ENCODE results near the gene RSPO4.

The RSPO4 gene

GRCh38 chr20:997486-997885, 4.6 kb downstream of the RSPO4 start:
- Histone ChIP-seq H3K36me3 (replicated peaks; ENCODE audit: insufficient read depth, low read length) (no peaks in the 10 kb centered on the region), H2AFZ (ENCODE audit: low read length) (no peak overlapping the region), H4K20me1 (ENCODE audit: insufficient read depth, low read length) (no peaks in the 10 kb centered on the region)

DNA sequence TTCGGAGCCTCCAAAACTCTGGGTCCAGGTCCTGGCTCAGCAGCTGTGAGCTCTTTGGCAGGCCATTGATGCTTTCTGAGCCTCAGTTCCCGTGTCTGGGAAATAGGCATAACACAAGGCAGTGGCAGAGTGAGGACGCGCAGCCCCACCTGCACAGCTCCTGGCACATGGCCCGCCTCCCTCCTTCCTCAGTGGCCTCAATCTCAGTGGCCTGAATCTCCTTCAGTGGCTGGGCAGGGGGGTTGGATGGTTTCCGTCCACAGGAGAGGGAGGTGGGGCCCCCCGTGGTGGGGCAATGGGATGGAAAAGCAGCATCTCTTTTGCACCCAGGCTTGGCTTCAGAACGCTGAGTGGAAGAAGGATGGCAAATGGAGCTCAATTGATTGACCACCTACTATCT, 5.1 kb downstream of the RSPO4 start:
- Histone ChIP-seq H3K4me3 (ENCODE audit: low read length) (no peak overlapping the region), H4K20me1 (ENCODE audit: insufficient read depth, low read length) (no peaks in the 10 kb centered on the region), H3F3A (ENCODE audit: insufficient read depth, low read length) (no peaks in the 10 kb centered on the region), H3K27ac (ENCODE audit: low read length) (no peak overlapping the region), H3K9me2 (replicated peaks; ENCODE audit: insufficient read depth, low read length) (no peaks in the 10 kb centered on the region), H3K9ac (ENCODE audit: low read length) (no peak overlapping the region), H3K9me3 (replicated peaks; ENCODE audit: insufficient read depth, low read length) (no peaks in the 10 kb centered on the region), H3K79me2 (ENCODE audit: low read length) (no peaks in the 10 kb centered on the region), H3K27me3 (replicated peaks; ENCODE audit: insufficient read depth, low read length) (no peaks in the 10 kb centered on the region), H2AFZ (ENCODE audit: low read length) (no peak overlapping the region), H3K4me2 (ENCODE audit: low read depth, low read length) (no peak overlapping the region), H3K36me3 (replicated peaks; ENCODE audit: insufficient read depth, low read length) (no peaks in the 10 kb centered on the region), H3K4me1 (ENCODE audit: low read length) (no peaks in the 10 kb centered on the region)
- TF ChIP-seq EZH2 (optimal IDR thresholded peaks at IDR 0.05; ENCODE audit: low read depth, low read length) = no peak
- TF ChIP-seq CTCF (IDR thresholded peaks at IDR 0.05; ENCODE audit: low read length) = no peak
- DNase-seq = no peak

More at GRCh38 chr20:997486-997885, 4.6 kb downstream of the RSPO4 start:
- Histone ChIP-seq H3K27me3 (replicated peaks; ENCODE audit: insufficient read depth, low read length) (no peaks in the 10 kb centered on the region), H3K9ac (ENCODE audit: low read length) (no peak overlapping the region), H3K4me1 (ENCODE audit: low read length) (no peaks in the 10 kb centered on the region), H3K27ac (ENCODE audit: low read length) (no peak overlapping the region), H3F3A (ENCODE audit: insufficient read depth, low read length) (no peaks in the 10 kb centered on the region), H3K9me2 (replicated peaks; ENCODE audit: insufficient read depth, low read length) (no peaks in the 10 kb centered on the region), H3K4me3 (ENCODE audit: low read length) (no peak overlapping the region), H3K4me2 (ENCODE audit: low read depth, low read length) (no peak overlapping the region), H3K9me3 (replicated peaks; ENCODE audit: insufficient read depth, low read length) (no peaks in the 10 kb centered on the region), H3K79me2 (ENCODE audit: low read length) (no peaks in the 10 kb centered on the region)
- TF ChIP-seq EZH2 (optimal IDR thresholded peaks at IDR 0.05; ENCODE audit: low read depth, low read length) (no peak), CTCF (IDR thresholded peaks at IDR 0.05; ENCODE audit: low read length) (no peak), EZH2phosphoT487 (IDR thresholded peaks at IDR 0.05; ENCODE audit: low read length) (no peak)
- DNase-seq = no peak

DNA sequence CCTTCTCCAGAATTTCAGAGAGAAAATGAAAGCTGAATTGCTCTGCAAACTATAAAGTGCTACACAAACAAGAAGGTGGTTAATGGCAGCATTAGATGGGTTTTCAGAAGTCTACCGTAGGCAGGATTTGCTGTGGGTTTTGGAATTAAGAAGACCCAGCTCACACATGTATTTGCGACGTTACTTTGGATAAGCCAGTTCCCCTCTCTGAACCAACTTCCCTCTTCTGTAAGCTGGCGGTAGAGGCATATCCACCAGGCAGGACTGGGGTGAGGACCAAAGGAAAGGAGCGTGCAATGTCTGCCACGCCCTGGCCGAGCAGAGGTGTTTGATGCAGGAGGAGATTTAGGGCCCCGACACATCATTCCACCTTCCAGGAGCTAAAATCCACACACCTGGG, 6.9 kb downstream of the RSPO4 start:
- Histone ChIP-seq H3K27me3 (replicated peaks; ENCODE audit: insufficient read depth, low read length) (no peaks in the 10 kb centered on the region; the same call in 1 of the 2 replicates), H4K20me1 (ENCODE audit: insufficient read depth, low read length) (no peaks in the 10 kb centered on the region), H3K27ac (ENCODE audit: low read length) (no peak overlapping the region), H3K79me2 (ENCODE audit: low read length) (no peaks in the 10 kb centered on the region), H3K4me2 (ENCODE audit: low read depth, low read length) (no peak overlapping the region), H3K36me3 (replicated peaks; ENCODE audit: insufficient read depth, low read length) (no peaks in the 10 kb centered on the region), H3K9me2 (replicated peaks; ENCODE audit: insufficient read depth, low read length) (no peaks in the 10 kb centered on the region), H3K4me3 (ENCODE audit: low read length) (no peak overlapping the region), H3K4me1 (ENCODE audit: low read length) (no peaks in the 10 kb centered on the region), H3K9me3 (replicated peaks; ENCODE audit: insufficient read depth, low read length) (no peaks in the 10 kb centered on the region), H3K9ac (ENCODE audit: low read length) (no peak overlapping the region), H2AFZ (ENCODE audit: low read length) (no peak overlapping the region), H3F3A (ENCODE audit: insufficient read depth, low read length) (no peaks in the 10 kb centered on the region)
- TF ChIP-seq CTCF (IDR thresholded peaks at IDR 0.05; ENCODE audit: low read length) (no peak), EZH2 (optimal IDR thresholded peaks at IDR 0.05; ENCODE audit: low read depth, low read length) (no peak), EZH2phosphoT487 (IDR thresholded peaks at IDR 0.05; ENCODE audit: low read length) (no peak)
- no peak for DNase-seq

All from MM.1S (cell line).